H1 (cell line): ENCODE results near the gene CDC27. TPM values are rescaled to one million over a fixed set of nuclear protein-coding genes. Genes with fewer than 3 reads are reported as not detected.
A peak's percentile ranks its signal among the peaks of the same experiment; 100 is the strongest.

Source experiments
- CTCF ChIA-PET: fragments of 300-600 bp; sonication (Branson Sonifier 250); formaldehyde crosslinking; loops from one replicate; lab custom pipeline; 2021; ENCODE audit not compliant: partially characterized antibody; lab: Charles Lee
- POLR2A ChIA-PET: fragments of 300-600 bp; sonication (Branson Sonifier 250); formaldehyde crosslinking; loops from one replicate; lab custom pipeline; 2021; ENCODE audit warnings: inconsistent platforms; ENCODE audit not compliant: partially characterized antibody; lab: Charles Lee
- DNase-seq, 2 experiments: peaks; one replicate each; pipeline versions ENCODE4 v3.0.0 to v3.0.0-alpha.2; 2010 to 2022; ENCODE audit warnings: low spot score in 2 of 2, low read depth in 1 of 2, mixed read lengths in 1 of 2
- FAIRE-seq: peaks from 2 replicates; lab custom pipeline; 2011; peaks lifted over from hg19 to GRCh38; lab: Jason Lieb, UNC
- H2AFZ ChIP-seq: 2 replicates; pipeline ENCODE4 v1.8.1; 2012; ENCODE audit warnings: low read length, inconsistent platforms
- H2AK5ac ChIP-seq: 2 replicates; pipeline ENCODE4 v1.6.1; 2013; ENCODE audit warnings: low read depth, low read length
- H2BK120ac ChIP-seq: replicated peaks from 2 replicates; pipeline ENCODE3; 2013; ENCODE audit warnings: low read depth, low read length, inconsistent platforms
- H2BK12ac ChIP-seq: 2 replicates; pipeline ENCODE4 v1.6.1; 2013; ENCODE audit warnings: low read depth, low read length
- H2BK15ac ChIP-seq: 2 replicates; pipeline ENCODE4 v1.6.1; 2013; ENCODE audit warnings: low read length
- H2BK20ac ChIP-seq: 2 replicates; pipeline ENCODE4 v1.6.1; 2013; ENCODE audit warnings: low read length
- H2BK5ac ChIP-seq: 2 replicates; pipeline ENCODE4 v1.6.1; 2013; ENCODE audit warnings: low read depth, low read length
- H3K14ac ChIP-seq: 2 replicates; pipeline ENCODE4 v1.6.1; 2013; ENCODE audit warnings: inconsistent platforms; ENCODE audit not compliant: insufficient read length
- H3K18ac ChIP-seq: 2 replicates; pipeline ENCODE4 v1.6.1; 2013; ENCODE audit warnings: low read length; ENCODE audit errors: extremely low read depth
- H3K23ac ChIP-seq: 2 replicates; pipeline ENCODE4 v1.6.1; 2013; ENCODE audit warnings: inconsistent platforms; ENCODE audit not compliant: insufficient read length
- H3K23me2 ChIP-seq: 2 replicates; pipeline ENCODE4 v1.6.1; 2013; ENCODE audit warnings: low read depth, low read length
- H3K27ac ChIP-seq: 2 replicates; pipeline ENCODE4 v1.6.1; 2011; ENCODE audit warnings: low read depth, low read length, inconsistent platforms
- H3K27me3 ChIP-seq, 4 experiments: replicated peaks in 1 of 4; 1 replicate in 1 of 4; 2 replicates in 3 of 4; pipeline versions ENCODE4 v1.6.1 to v1.8.1; 2011 to 2013; ENCODE audit warnings: low read length in 3 of 4, mild to moderate bottlenecking in 3 of 4, inconsistent platforms in 2 of 4, mixed read lengths in 2 of 4, moderate library complexity in 1 of 4; ENCODE audit not compliant: control insufficient read depth in 3 of 4, insufficient read depth in 3 of 4; ENCODE audit errors: extremely low read depth in 1 of 4
- H3K36me3 ChIP-seq, 4 experiments: 2 replicates each; pipeline versions ENCODE4 v1.6.1 to v1.8.1; 2011 to 2013; ENCODE audit warnings: mild to moderate bottlenecking in 4 of 4, low read length in 3 of 4, moderate library complexity in 2 of 4, control low read depth in 1 of 4, inconsistent platforms in 1 of 4; ENCODE audit not compliant: insufficient read depth in 4 of 4, control insufficient read depth in 2 of 4
- H3K4ac ChIP-seq: replicated peaks from 2 replicates; pipeline ENCODE3; 2013; ENCODE audit warnings: low read length, low read depth, mixed read lengths, inconsistent platforms; ENCODE audit not compliant: insufficient read length
- H3K4me1 ChIP-seq, 4 experiments: replicated peaks in 1 of 4; 1 replicate in 1 of 4; 2 replicates in 3 of 4; pipeline versions ENCODE4 v1.6.1 to v1.8.1; 2011 to 2013; ENCODE audit warnings: low read length in 3 of 4, inconsistent platforms in 2 of 4, mixed read lengths in 1 of 4; ENCODE audit not compliant: insufficient read depth in 4 of 4, control insufficient read depth in 3 of 4
- H3K4me2 ChIP-seq, 2 experiments: 2 replicates each; pipeline versions ENCODE4 v1.6.1 to v1.8.1; 2011 to 2013; ENCODE audit warnings: low read depth in 2 of 2, low read length in 2 of 2, control low read depth in 1 of 2, inconsistent platforms in 1 of 2, mild to moderate bottlenecking in 1 of 2; ENCODE audit not compliant: insufficient read depth in 1 of 2
- H3K4me3 ChIP-seq, 4 experiments: fragments of 200-600, 300-600 bp in 1 of 4; sonication (generic), shearing (Covaris generic), sonication (Bioruptor Twin) in 1 of 4; 2 replicates each; pipeline versions ENCODE4 v1.5.1 to v1.8.1; 2011 to 2016; ENCODE audit warnings: low read length in 4 of 4, low read depth in 3 of 4, control low read depth in 2 of 4, inconsistent platforms in 2 of 4, mild to moderate bottlenecking in 2 of 4, mixed read lengths in 1 of 4, moderate library complexity in 1 of 4; ENCODE audit not compliant: insufficient read depth in 2 of 4; ENCODE audit errors: extremely low read depth in 1 of 4
- H3K56ac ChIP-seq: replicated peaks from 2 replicates; pipeline ENCODE3; 2013; ENCODE audit warnings: low read depth, mild to moderate bottlenecking, mixed read lengths, low read length, inconsistent platforms; ENCODE audit not compliant: insufficient read length
- H3K79me1 ChIP-seq: 2 replicates; pipeline ENCODE4 v1.6.1; 2013; ENCODE audit warnings: low read depth, low read length, control low read depth
- H3K79me2 ChIP-seq, 2 experiments: 2 replicates each; pipeline versions ENCODE4 v1.6.1 to v1.8.1; 2012 to 2013; ENCODE audit warnings: low read length in 2 of 2, mild to moderate bottlenecking in 2 of 2, inconsistent platforms in 1 of 2; ENCODE audit not compliant: insufficient read depth in 2 of 2, control insufficient read depth in 1 of 2
- H3K9ac ChIP-seq, 4 experiments: replicated peaks in 1 of 4; 1 replicate in 1 of 4; 2 replicates in 3 of 4; pipeline versions ENCODE4 v1.6.1 to v1.8.1; 2011 to 2013; ENCODE audit warnings: low read depth in 3 of 4, low read length in 3 of 4, control low read depth in 2 of 4, mild to moderate bottlenecking in 2 of 4, moderate library complexity in 2 of 4, inconsistent platforms in 1 of 4; ENCODE audit errors: extremely low read depth in 1 of 4
- H3K9me3 ChIP-seq, 2 experiments: 2 replicates each; pipeline versions ENCODE4 v1.6.1 to v1.8.1; 2012 to 2013; ENCODE audit warnings: mild to moderate bottlenecking in 2 of 2, moderate library complexity in 2 of 2, control low read depth in 1 of 2, inconsistent platforms in 1 of 2, low read depth in 1 of 2, low read length in 1 of 2, mixed read lengths in 1 of 2; ENCODE audit not compliant: insufficient read depth in 2 of 2
- H4K20me1 ChIP-seq, 2 experiments: replicated peaks in 1 of 2; 2 replicates each; pipeline versions ENCODE3 to v1.8.1; 2011 to 2013; ENCODE audit warnings: inconsistent platforms in 2 of 2, low read length in 2 of 2, mild to moderate bottlenecking in 1 of 2; ENCODE audit not compliant: insufficient read depth in 2 of 2, control insufficient read depth in 1 of 2
- H4K5ac ChIP-seq: 2 replicates; pipeline ENCODE4 v1.6.1; 2013; ENCODE audit warnings: low read length, low read depth, mixed read lengths, inconsistent platforms; ENCODE audit not compliant: insufficient read length
- H4K8ac ChIP-seq: 2 replicates; pipeline ENCODE4 v1.8.0; 2013; ENCODE audit warnings: mild to moderate bottlenecking, moderate library complexity, low read length, inconsistent platforms; ENCODE audit not compliant: insufficient read depth; ENCODE audit errors: extremely low read depth
- H4K91ac ChIP-seq: replicated peaks from 2 replicates; pipeline ENCODE3; 2013; ENCODE audit warnings: low read length, mixed read lengths, inconsistent platforms; ENCODE audit not compliant: insufficient read length
- ASH2L ChIP-seq: fragments of 200-600, 300-600 bp; sonication (generic); IDR thresholded peaks from one replicate; pipeline ENCODE4 v1.7.1; 2017; ENCODE audit warnings: low read length
- CBX5 ChIP-seq: fragments of 300-800, 300-1000 bp; sonication (generic); IDR thresholded peaks from 2 replicates; pipeline ENCODE4 v1.7.1; 2016; ENCODE audit warnings: antibody characterized with exemption, low read length, low read depth
- CREB1 ChIP-seq: IDR thresholded peaks from 2 replicates; pipeline ENCODE4 v1.6.1; 2012; ENCODE audit warnings: inconsistent platforms
- CTBP2 ChIP-seq: IDR thresholded peaks from 2 replicates; pipeline ENCODE4 v1.7.0; 2011; ENCODE audit warnings: borderline replicate concordance, mild to moderate bottlenecking, moderate library complexity, mixed read lengths, low read length; ENCODE audit not compliant: insufficient read depth, insufficient read length
- E2F6 ChIP-seq: IDR thresholded peaks from 2 replicates; pipeline ENCODE4 v1.6.1; 2012; ENCODE audit warnings: inconsistent platforms
- HDAC2 ChIP-seq, 2 experiments: fragments of 300-600 bp in 1 of 2; sonication (generic) in 1 of 2; IDR thresholded peaks; 2 replicates each; pipeline ENCODE4 v1.6.1; 2011 to 2012; ENCODE audit warnings: low read depth in 2 of 2, low read length in 2 of 2, mild to moderate bottlenecking in 2 of 2, moderate library complexity in 2 of 2, borderline replicate concordance in 1 of 2, inconsistent platforms in 1 of 2
- HDAC6 ChIP-seq: IDR thresholded peaks from one replicate; pipeline ENCODE4 v1.7.1; 2012; ENCODE audit warnings: low read depth, mild to moderate bottlenecking, inconsistent platforms, low read length, moderate library complexity
- MAFK ChIP-seq: IDR thresholded peaks from 2 replicates; pipeline ENCODE4 v1.6.1; 2012; ENCODE audit warnings: low read depth, mild to moderate bottlenecking, improper control_type of control experiment, low read length
- SIRT6 ChIP-seq: IDR thresholded peaks from one replicate; pipeline ENCODE4 v1.7.1; 2012; ENCODE audit warnings: low read length, inconsistent platforms
- SIX5 ChIP-seq: IDR thresholded peaks from 2 replicates; pipeline ENCODE4 v1.6.1; 2011; ENCODE audit warnings: mild to moderate bottlenecking, low read depth, low read length
- SP4 ChIP-seq: IDR thresholded peaks from 2 replicates; pipeline ENCODE4 v1.6.1; 2012; ENCODE audit warnings: low read length, inconsistent platforms
- TAF1 ChIP-seq: IDR thresholded peaks from 2 replicates; pipeline ENCODE4 v1.6.1; 2011; ENCODE audit warnings: mild to moderate bottlenecking, low read depth, low read length
- USF2 ChIP-seq: IDR thresholded peaks from 2 replicates; pipeline ENCODE4 v1.6.1; 2011; ENCODE audit warnings: low read length, improper control_type of control experiment
- WGBS, 2 experiments: shearing (Covaris generic) in 1 of 2; methylation state at CpG; one replicate each; pipeline versions ENCODE4 v1.1.6 to v1.1.7; 2013 to 2015; ENCODE audit warnings: low lambda C conversion rate in 2 of 2, mixed read lengths in 2 of 2, inconsistent platforms in 1 of 2, low coverage in 1 of 2, missing lambda C conversion rate in 1 of 2; ENCODE audit not compliant: insufficient replicate concordance in 2 of 2, insufficient coverage in 1 of 2, insufficient read length in 1 of 2; ENCODE audit errors: extremely low coverage in 1 of 2, missing lambda C conversion rate in 1 of 2; 5-methylcytosine and 5-hydroxymethylcytosine counted together
- polyA plus RNA-seq, 7 experiments: library from polyadenylated mRNA; depleted of rRNA in 3 of 7; stranded (reverse) in 5 of 7; unstranded in 2 of 7; fragments of >200 nt in 5 of 7; fragments of 200-250 nt in 2 of 7; gene quantifications; 1 replicate in 5 of 7; 2 replicates in 1 of 7; 4 replicates in 1 of 7; pipeline versions ENCODE4 v1.2.1 to v1.2.3, GENCODE V29; 2011 to 2013; ENCODE audit warnings: missing spikeins in 2 of 7, mixed read lengths in 2 of 7
- total RNA-seq: library from RNA; stranded (reverse); fragmentation: NEBNext Ultra II Directional; extraction: Animal tissue kit (Norgen Biotek cat#: 25700); gene quantifications from 2 replicates; pipeline ENCODE4 v1.2.1, GENCODE V29; 2021

CDC27 gene
- total and polyA plus RNA-seq, 2 of the 8 experiments (the other 6 are each of a cell fraction or from before 2014, with no cell fraction given), result 41.9 to 87.5 TPM

GRCh38 chr17:47099451-47099986 lies 89.6 kb downstream of the CDC27 start:
- H2BK20ac ChIP-seq, result no peak overlapping the region
- H3K4me3 ChIP-seq, result peak overlapping the region; percentile 62 to 86 (median 77)
- no peak overlapping the region for H4K5ac ChIP-seq
- H3K56ac ChIP-seq, result no peak overlapping the region
- no peak overlapping the region for H2AK5ac ChIP-seq
- no peak overlapping the region for H3K4ac ChIP-seq
- no peak overlapping the region for H2BK12ac ChIP-seq
- peak overlapping the region in 3 of 4 experiments; percentile 51 to 63 (median 52); a peak in 4 of 7 replicates for H3K9ac ChIP-seq
- H3K23me2 ChIP-seq, result peaks cover 4% of the 10 kb centered on the region; the same call in 1 of the 2 replicates
- no peaks in the 10 kb centered on the region for H3K9me3 ChIP-seq
- no peaks in the 10 kb centered on the region; a peak in 1 of 8 replicates for H3K36me3 ChIP-seq
- H3K23ac ChIP-seq, result no peak overlapping the region
- H4K20me1 ChIP-seq, result no peaks in the 10 kb centered on the region
- FAIRE-seq (no peak), DNase-seq (no peak)
- H3K27ac ChIP-seq, result no peak overlapping the region
- H2BK120ac ChIP-seq, result no peak overlapping the region
- H2BK15ac ChIP-seq, result no peak overlapping the region
- H4K8ac ChIP-seq, result peak overlapping the region; percentile 14; the same call in 1 of the 2 replicates
- H2AFZ ChIP-seq, result no peak overlapping the region
- peak overlapping the region; percentile 74 to 85 for H3K4me2 ChIP-seq
- H3K79me2 ChIP-seq, result peaks cover 0 to 5% of the 10 kb centered on the region in 2 experiments; a peak in 2 of 4 replicates
- H2BK5ac ChIP-seq, result no peak overlapping the region
- H3K79me1 ChIP-seq, result no peaks in the 10 kb centered on the region
- H3K18ac ChIP-seq, result no peak overlapping the region
- ChIA-PET POLR2A (no interaction called here), CTCF (no interaction called here)
- H3K14ac ChIP-seq, result no peak overlapping the region
- no peak overlapping the region for H4K91ac ChIP-seq
- 22% methylated on average over 10 of the region's 22 CpGs; no CpG with 5 or more reads in 1 of the 2 experiments for WGBS, 2 experiments
- no peaks in the 10 kb centered on the region for H3K4me1 ChIP-seq
- H3K27me3 ChIP-seq, result no peaks in the 10 kb centered on the region
- TF ChIP-seq SIX5 (no peak), CREB1 (no peak), ASH2L (no peak), CTBP2 (no peak), HDAC6 (no peak), USF2 (no peak), SP4 (no peak), E2F6 (no peak), SIRT6 (no peak), CBX5 (no peak), TAF1 (no peak), MAFK (no peak), HDAC2 (IDR thresholded peaks at IDR 0.05; ENCODE audit: borderline replicate concordance in 1 of 2, low read depth in 2 of 2, low read length in 2 of 2) (no peak)
